SK-N-SH (cell line): ENCODE data around the gene TMEM169. TPM values are rescaled to one million over a fixed set of nuclear protein-coding genes. Genes with fewer than 3 reads are reported as not detected.

ENCODE experiments used
- CTCF ChIA-PET: fragments of 300-600, 350-600 bp; formaldehyde crosslinking; extraction: SDS; loops from one replicate; lab custom pipeline; 2021; lab: Yijun Ruan, JAX
- POLR2A ChIA-PET: fragments of 350-600 bp; sonication (Branson Sonifier 250); formaldehyde crosslinking; extraction: SDS; loops from one replicate; lab custom pipeline; 2020; ENCODE audit warnings: antibody characterized with exemption, inconsistent platforms; lab: Yijun Ruan, JAX
- DNase-seq: peaks from one replicate; pipeline ENCODE4 v3.0.0; 2012
- H2AFZ ChIP-seq: fragments of 200-600 bp; sonication (generic); 2 replicates; pipeline ENCODE4 v1.8.1; 2016; ENCODE audit warnings: antibody characterized with exemption, mild to moderate bottlenecking, low read depth
- H3F3A ChIP-seq: fragments of 200-600 bp; sonication (generic); replicated peaks from 2 replicates; pipeline ENCODE3; 2016; ENCODE audit warnings: antibody characterized with exemption, mild to moderate bottlenecking; ENCODE audit not compliant: insufficient read depth
- H3K27ac ChIP-seq, 2 experiments: fragments of 200-500 bp in 1 of 2; fragments of 200-600 bp in 1 of 2; sonication (Bioruptor generic) in 1 of 2; sonication (generic), shearing (Covaris generic) in 1 of 2; 2 replicates each; pipeline versions ENCODE4 v1.5.1 to v1.6.1; 2014 to 2016; ENCODE audit warnings: low read depth in 2 of 2, inconsistent platforms in 1 of 2, low read length in 1 of 2, mild to moderate bottlenecking in 1 of 2, mixed read lengths in 1 of 2
- H3K27me3 ChIP-seq: fragments of 200-600 bp; sonication (generic), shearing (Covaris generic); 2 replicates; pipeline ENCODE4 v1.6.1; 2016; ENCODE audit warnings: mixed run types; ENCODE audit not compliant: insufficient read depth
- H3K36me3 ChIP-seq, 2 experiments: fragments of 200-500 bp in 1 of 2; fragments of 200-600 bp in 1 of 2; sonication (Bioruptor generic) in 1 of 2; sonication (generic) in 1 of 2; replicated peaks in 1 of 2; 2 replicates each; pipeline versions ENCODE3 to v1.5.1; 2014 to 2016; ENCODE audit warnings: low read length in 1 of 2, mild to moderate bottlenecking in 1 of 2; ENCODE audit not compliant: insufficient read depth in 2 of 2, control insufficient read depth in 1 of 2
- H3K4me1 ChIP-seq, 2 experiments: fragments of 200-500 bp in 1 of 2; fragments of 200-600 bp in 1 of 2; sonication (Bioruptor generic) in 1 of 2; sonication (generic), shearing (Covaris generic) in 1 of 2; 2 replicates each; pipeline versions ENCODE4 v1.5.1 to v1.6.1; 2014 to 2016; ENCODE audit warnings: low read depth in 1 of 2, low read length in 1 of 2, mixed run types in 1 of 2; ENCODE audit not compliant: insufficient read depth in 2 of 2, control insufficient read depth in 1 of 2
- H3K4me2 ChIP-seq: fragments of 200-600 bp; sonication (generic), shearing (Covaris generic); 2 replicates; pipeline ENCODE4 v1.6.1; 2017; ENCODE audit warnings: mixed run types
- H3K4me3 ChIP-seq, 2 experiments: fragments of 200-500 bp in 1 of 2; fragments of 200-600 bp in 1 of 2; sonication (Bioruptor generic) in 1 of 2; sonication (generic), shearing (Covaris generic) in 1 of 2; 2 replicates each; pipeline versions ENCODE4 v1.5.1 to v1.8.1; 2014 to 2016; ENCODE audit warnings: low read depth in 2 of 2, inconsistent platforms in 1 of 2, low read length in 1 of 2, mild to moderate bottlenecking in 1 of 2, mixed read lengths in 1 of 2, moderate library complexity in 1 of 2
- H3K79me2 ChIP-seq: fragments of 200-600 bp; sonication (generic); 2 replicates; pipeline ENCODE4 v1.8.1; 2017; ENCODE audit warnings: mild to moderate bottlenecking; ENCODE audit not compliant: insufficient read depth
- H3K9ac ChIP-seq: fragments of 200-600 bp; sonication (generic); 2 replicates; pipeline ENCODE4 v1.6.1; 2017; ENCODE audit warnings: mixed run types
- H3K9me2 ChIP-seq: fragments of 200-600 bp; sonication (generic); 2 replicates; pipeline ENCODE4 v1.6.1; 2017; ENCODE audit warnings: mixed run types
- H3K9me3 ChIP-seq: fragments of 200-600 bp; sonication (generic); 2 replicates; pipeline ENCODE4 v1.6.1; 2017; ENCODE audit warnings: mixed run types, mild to moderate bottlenecking, moderate library complexity
- H4K20me1 ChIP-seq: fragments of 200-600 bp; sonication (generic); 2 replicates; pipeline ENCODE4 v1.6.1; 2017; ENCODE audit warnings: mild to moderate bottlenecking, mixed run types; ENCODE audit not compliant: insufficient read depth
- ELF1 ChIP-seq: IDR thresholded peaks from 2 replicates; pipeline ENCODE4 v1.4.0; 2012
- EZH2phosphoT487 ChIP-seq: fragments of 200-600 bp; sonication (generic); IDR thresholded peaks from 2 replicates; pipeline ENCODE4 v1.6.1; 2017; ENCODE audit warnings: low read depth, mixed run types, mild to moderate bottlenecking, antibody characterized with exemption, moderate library complexity, borderline replicate concordance
- FOSL2 ChIP-seq: IDR thresholded peaks from 2 replicates; pipeline ENCODE4 v1.4.0; 2012; ENCODE audit warnings: low read depth, mild to moderate bottlenecking, moderate library complexity, borderline replicate concordance
- FOXJ3 ChIP-seq: sonication (generic); formaldehyde crosslinking; IDR thresholded peaks from 2 replicates; pipeline ENCODE4 v1.5.1; 2020; ENCODE audit warnings: mild to moderate bottlenecking, missing genetic modification reagents
- FOXM1 ChIP-seq: IDR thresholded peaks from 2 replicates; pipeline ENCODE4 v1.4.0; 2012; ENCODE audit warnings: low read depth, mild to moderate bottlenecking
- JUND ChIP-seq: IDR thresholded peaks from 2 replicates; pipeline ENCODE4 v1.4.0; 2012
- MAX ChIP-seq: IDR thresholded peaks from 2 replicates; pipeline ENCODE4 v1.4.0; 2012; ENCODE audit warnings: low read depth
- MEF2A ChIP-seq: IDR thresholded peaks from 2 replicates; pipeline ENCODE4 v1.4.0; 2012; ENCODE audit warnings: low read depth, borderline replicate concordance
- MXI1 ChIP-seq: IDR thresholded peaks from 2 replicates; pipeline ENCODE4 v1.6.1; 2012; ENCODE audit warnings: mild to moderate bottlenecking, low read depth, low read length, improper control_type of control experiment
- NFIC ChIP-seq: IDR thresholded peaks from 2 replicates; pipeline ENCODE4 v1.4.0; 2012; ENCODE audit warnings: borderline replicate concordance
- NRF1 ChIP-seq: IDR thresholded peaks from 2 replicates; pipeline ENCODE4 v1.6.1; 2012; ENCODE audit warnings: low read depth, mild to moderate bottlenecking, low read length
- PBX3 ChIP-seq: IDR thresholded peaks from 2 replicates; pipeline ENCODE4; 2012
- RCOR1 ChIP-seq: fragments of 150-350 bp; IDR thresholded peaks from 2 replicates; pipeline ENCODE4 v1.6.1; 2017; ENCODE audit warnings: antibody characterized with exemption, low read length
- REST ChIP-seq: IDR thresholded peaks from 2 replicates; pipeline ENCODE4 v1.6.1; 2012; ENCODE audit warnings: mild to moderate bottlenecking, low read depth, low read length, moderate library complexity
- RXRA ChIP-seq: IDR thresholded peaks from 2 replicates; pipeline ENCODE4 v1.4.0; 2012; ENCODE audit warnings: low read depth, mild to moderate bottlenecking, borderline replicate concordance
- SIN3A ChIP-seq: IDR thresholded peaks from 2 replicates; pipeline ENCODE4 v1.6.1; 2012; ENCODE audit warnings: low read depth, mild to moderate bottlenecking, low read length, moderate library complexity, borderline replicate concordance
- TCF12 ChIP-seq: IDR thresholded peaks from 2 replicates; pipeline ENCODE4 v1.4.0; 2012
- TEAD4 ChIP-seq: IDR thresholded peaks from 2 replicates; pipeline ENCODE4 v1.4.0; 2012; ENCODE audit warnings: mild to moderate bottlenecking, borderline replicate concordance; ENCODE audit not compliant: insufficient read depth
- YY1 ChIP-seq: IDR thresholded peaks from 2 replicates; pipeline ENCODE4 v1.4.0; 2012; ENCODE audit warnings: low read depth, mild to moderate bottlenecking
- WGBS: methylation state at CpG from one replicate; pipeline ENCODE4 v1.1.6; 2017; ENCODE audit warnings: low lambda C conversion rate; 5-methylcytosine and 5-hydroxymethylcytosine counted together
- polyA plus RNA-seq, 3 experiments: library from polyadenylated mRNA; depleted of rRNA; stranded (reverse); fragments of >200 nt; gene quantifications; 2 replicates each; pipeline ENCODE4 v1.2.3, GENCODE V29; 2012

Gene TMEM169
- polyA plus RNA-seq, 1 of the 3 experiments (the other 2 are of a cell fraction), result 0.30 TPM

- CTCF ChIA-PET, result interaction anchor here (1.3 to 1.5 kb wide), 4 partner anchors 12 to 42 kb away, joined by 3 to 6 read pairs (median 5); no protein-coding TSS in a partner anchor
- peaks cover 5% of the 10 kb centered on the region for H3K79me2 ChIP-seq
- no peaks in the 10 kb centered on the region for H3K9me3 ChIP-seq
- H3K4me2 ChIP-seq, result no peak overlapping the region
- POLR2A ChIA-PET, result interaction anchor here (1.2 kb wide), 1 partner anchor 39 kb away, joined by 4 read pairs; no protein-coding TSS in a partner anchor
- H3K27me3 ChIP-seq, result no peaks in the 10 kb centered on the region
- H3K36me3 ChIP-seq, result peaks cover 0 to 6% of the 10 kb centered on the region in 2 experiments
- no peak overlapping the region for H2AFZ ChIP-seq
- H4K20me1 ChIP-seq, result no peaks in the 10 kb centered on the region
- TF ChIP-seq RXRA (no peak), ELF1 (no peak), MEF2A (no peak), RCOR1 (no peak), JUND (no peak)
- no peak for DNase-seq
- no peak overlapping the region for H3K27ac ChIP-seq
- no peaks in the 10 kb centered on the region for H3K9me2 ChIP-seq
- peaks cover 0 to 4% of the 10 kb centered on the region in 2 experiments; a peak in 2 of 4 replicates for H3K4me1 ChIP-seq
- no peak overlapping the region for H3K4me3 ChIP-seq
- no peak overlapping the region for H3K9ac ChIP-seq
- 76% methylated on average over 6 of the region's 6 CpGs for WGBS
- H3F3A ChIP-seq, result peaks cover 15% of the 10 kb centered on the region
Measured at GRCh38 chr2:216075510-216076485, 5.9 kb upstream of the TMEM169 start.

- Histone ChIP-seq H3K4me3 (no peak overlapping the region), H3K4me1 (peaks cover 0 to 13% of the 10 kb centered on the region in 2 experiments; a peak in 3 of 4 replicates), H3K9ac (no peak overlapping the region), H3K9me2 (no peaks in the 10 kb centered on the region), H3K36me3 (no peaks in the 10 kb centered on the region), H3F3A (peaks cover 9% of the 10 kb centered on the region), H2AFZ (no peak overlapping the region), H3K27ac (no peak overlapping the region), H3K79me2 (peaks cover 12% of the 10 kb centered on the region), H3K27me3 (no peaks in the 10 kb centered on the region)
- POLR2A ChIA-PET, result no interaction called here
- no peak for DNase-seq
- no peak for TF ChIP-seq NRF1
- no peak for TF ChIP-seq NFIC
- TF ChIP-seq FOXM1, result no peak
- TF ChIP-seq TEAD4, result no peak
- no peak for TF ChIP-seq YY1
- no peak for TF ChIP-seq REST
- no peak for TF ChIP-seq JUND
- no peak for TF ChIP-seq PBX3
- no peak for TF ChIP-seq MAX
- no peak for TF ChIP-seq EZH2phosphoT487
- TF ChIP-seq FOXJ3 (CRISPR knock-in tag), result no peak
- no peak for TF ChIP-seq FOSL2
- TF ChIP-seq MXI1, result no peak
- no peak for TF ChIP-seq TCF12
- TF ChIP-seq SIN3A, result no peak
- no peak for TF ChIP-seq MEF2A
- no peak for TF ChIP-seq RXRA
- TF ChIP-seq, all 33 proteins: peak for 0
- H3K9me3 ChIP-seq, result no peaks in the 10 kb centered on the region
- H3K4me2 ChIP-seq, result no peak overlapping the region
- H4K20me1 ChIP-seq, result no peaks in the 10 kb centered on the region
- WGBS, result 82% methylated on average over 1 of the region's 1 CpG
- CTCF ChIA-PET, result no interaction called here
Measured at GRCh38 chr2:216078776-216079175, 2.9 kb upstream of the TMEM169 start.
